ENCODE results near the gene SHISA4. TPM values are rescaled to one million over a fixed set of nuclear protein-coding genes. Genes with fewer than 3 reads are reported as not detected.

Gene SHISA4
- total RNA-seq, 1 donor from 2014 or later, result 8.6 TPM

GRCh38 chr1:201886103-201886885 is 2.4 kb upstream of the SHISA4 start:
- ATAC-seq (no peak), DNase-seq (no peak)
- intact Hi-C loops (cut with DNase I), result no loop called here

GRCh38 chr1:201887116-201887866 is 1.4 kb upstream of the SHISA4 start:
- H3K9me3 ChIP-seq, result no peaks in the 10 kb centered on the region
- no peak overlapping the region for H3K27ac ChIP-seq
- peaks cover 5% of the 10 kb centered on the region for H3K27me3 ChIP-seq
- peaks cover 26% of the 10 kb centered on the region for H3K4me1 ChIP-seq
- no peak overlapping the region for H3K4me3 ChIP-seq
- intact Hi-C loops (cut with DNase I), result no loop called here
- no peak for ATAC-seq
- DNase-seq, result no peak
- TF ChIP-seq CTCF (IDR thresholded peaks at IDR 0.05), result no peak
- no peaks in the 10 kb centered on the region for H3K36me3 ChIP-seq

More at GRCh38 chr1:201886103-201886885, 2.4 kb upstream of the SHISA4 start:
- Histone ChIP-seq H3K4me1 (peaks cover 26% of the 10 kb centered on the region), H3K4me3 (no peak overlapping the region), H3K36me3 (no peaks in the 10 kb centered on the region), H3K27me3 (peaks cover 5% of the 10 kb centered on the region), H3K27ac (no peak overlapping the region), H3K9me3 (no peaks in the 10 kb centered on the region)
- TF ChIP-seq CTCF (IDR thresholded peaks at IDR 0.05), result no peak

DNA sequence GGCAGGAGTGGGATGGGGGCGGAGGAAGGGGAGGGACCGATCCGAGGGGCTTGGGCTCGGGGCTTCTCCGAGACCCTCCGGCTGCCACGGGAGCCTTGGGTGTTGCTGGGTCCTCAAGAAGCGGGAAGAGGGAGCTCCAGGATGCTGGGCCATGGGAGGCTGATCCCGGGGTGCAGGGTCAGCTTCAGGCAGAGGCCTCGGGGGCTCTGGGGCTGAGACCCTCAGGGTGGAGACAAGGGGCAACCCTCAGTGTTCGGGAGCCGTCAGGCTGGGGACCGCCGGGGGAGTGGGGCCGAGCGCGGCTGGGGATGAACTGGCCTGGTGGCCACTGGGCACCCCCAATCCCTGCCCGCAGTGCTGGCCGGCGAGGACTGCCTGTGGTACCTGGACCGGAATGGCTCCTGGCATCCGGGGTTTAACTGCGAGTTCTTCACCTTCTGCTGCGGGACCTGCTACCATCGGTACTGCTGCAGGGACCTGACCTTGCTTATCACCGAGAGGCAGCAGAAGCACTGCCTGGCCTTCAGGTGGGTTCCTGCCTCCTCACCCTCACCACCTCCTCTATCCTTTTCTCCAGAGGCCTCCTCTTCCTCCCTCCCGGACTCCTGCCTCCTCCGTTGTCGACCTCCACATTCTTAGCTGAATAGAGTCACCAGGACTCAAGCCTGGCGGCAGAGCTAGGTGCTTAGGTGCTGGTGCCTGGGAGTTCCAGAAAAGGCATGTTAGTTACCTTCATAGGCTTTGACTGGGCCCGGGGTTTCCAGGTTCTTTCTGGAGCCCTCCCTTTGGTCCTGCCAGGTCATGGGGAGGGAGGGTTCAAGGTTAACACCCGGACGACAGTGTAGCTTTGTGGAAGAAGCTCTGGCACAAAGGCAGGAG is 631 bp downstream of the SHISA4 start:
- peaks cover 21% of the 10 kb centered on the region for H3K4me1 ChIP-seq
- ATAC-seq (no peak), DNase-seq (no peak)
- H3K4me3 ChIP-seq, result peak overlapping the region; percentile 71
- TF ChIP-seq CTCF (IDR thresholded peaks at IDR 0.05), result no peak
- peaks cover 5% of the 10 kb centered on the region for H3K27me3 ChIP-seq
- H3K9me3 ChIP-seq, result no peaks in the 10 kb centered on the region
- intact Hi-C loops (cut with DNase I), result no loop called here
- H3K27ac ChIP-seq, result peak overlapping the region; percentile 36
- H3K36me3 ChIP-seq, result no peaks in the 10 kb centered on the region

GRCh38 chr1:201890223-201890622 is 1.5 kb downstream of the SHISA4 start:
- peaks cover 5% of the 10 kb centered on the region for H3K27me3 ChIP-seq
- ATAC-seq (no peak), DNase-seq (no peak)
- H3K9me3 ChIP-seq, result no peaks in the 10 kb centered on the region
- no peak overlapping the region for H3K4me3 ChIP-seq
- no peaks in the 10 kb centered on the region for H3K36me3 ChIP-seq
- peaks cover 13% of the 10 kb centered on the region for H3K4me1 ChIP-seq
- no peak for TF ChIP-seq CTCF (IDR thresholded peaks at IDR 0.05)
- intact Hi-C loops (cut with DNase I), result no loop called here
- no peak overlapping the region for H3K27ac ChIP-seq

DNA sequence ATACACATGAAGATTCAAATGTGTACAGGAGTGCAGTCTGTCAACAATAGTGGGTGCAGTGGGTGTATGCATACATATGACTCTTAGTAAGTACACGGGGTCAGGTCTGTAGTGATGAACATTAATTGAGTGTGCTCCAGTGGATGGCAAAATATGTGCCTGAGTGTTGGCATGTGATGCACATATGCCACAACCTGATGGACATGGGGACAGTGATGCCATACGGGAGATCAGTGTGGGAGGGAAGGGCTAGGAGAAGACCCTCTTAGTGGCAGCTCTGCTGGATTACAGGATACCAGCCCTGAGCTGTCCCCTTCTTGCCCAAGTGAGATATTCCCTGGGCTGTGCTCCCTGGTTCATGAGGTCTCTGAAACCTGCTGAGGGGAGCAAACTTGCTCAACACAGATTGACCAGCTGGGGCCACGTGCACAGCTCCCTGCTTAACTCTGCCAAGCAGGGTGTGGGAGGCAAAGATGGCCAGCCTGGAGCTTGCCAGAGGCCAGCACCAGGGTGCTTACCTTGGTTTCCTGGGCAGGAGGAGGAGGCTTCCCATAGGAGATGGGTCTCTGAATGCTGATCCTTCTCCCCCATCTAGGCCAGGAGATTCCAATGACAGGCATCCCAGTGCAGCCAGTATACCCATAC is 2.2 kb downstream of the SHISA4 start:
- peaks cover 5% of the 10 kb centered on the region for H3K27me3 ChIP-seq
- H3K9me3 ChIP-seq, result no peaks in the 10 kb centered on the region
- H3K4me1 ChIP-seq, result peaks cover 13% of the 10 kb centered on the region
- no peaks in the 10 kb centered on the region for H3K36me3 ChIP-seq
- no peak overlapping the region for H3K27ac ChIP-seq
- H3K4me3 ChIP-seq, result no peak overlapping the region
- TF ChIP-seq CTCF (IDR thresholded peaks at IDR 0.05), result no peak
- intact Hi-C loops (cut with DNase I), result no loop called here
- DNase-seq (no peak), ATAC-seq (no peak)
